ENCODE data around the gene NOP14.
A peak's percentile ranks its signal among the peaks of the same experiment; 100 is the strongest.
"Not testable (repeated sequence)": the region's sequence is repeated elsewhere in the genome, so short reads cannot be mapped to it uniquely, and the experiment has no call there.

Gene NOP14

DNA sequence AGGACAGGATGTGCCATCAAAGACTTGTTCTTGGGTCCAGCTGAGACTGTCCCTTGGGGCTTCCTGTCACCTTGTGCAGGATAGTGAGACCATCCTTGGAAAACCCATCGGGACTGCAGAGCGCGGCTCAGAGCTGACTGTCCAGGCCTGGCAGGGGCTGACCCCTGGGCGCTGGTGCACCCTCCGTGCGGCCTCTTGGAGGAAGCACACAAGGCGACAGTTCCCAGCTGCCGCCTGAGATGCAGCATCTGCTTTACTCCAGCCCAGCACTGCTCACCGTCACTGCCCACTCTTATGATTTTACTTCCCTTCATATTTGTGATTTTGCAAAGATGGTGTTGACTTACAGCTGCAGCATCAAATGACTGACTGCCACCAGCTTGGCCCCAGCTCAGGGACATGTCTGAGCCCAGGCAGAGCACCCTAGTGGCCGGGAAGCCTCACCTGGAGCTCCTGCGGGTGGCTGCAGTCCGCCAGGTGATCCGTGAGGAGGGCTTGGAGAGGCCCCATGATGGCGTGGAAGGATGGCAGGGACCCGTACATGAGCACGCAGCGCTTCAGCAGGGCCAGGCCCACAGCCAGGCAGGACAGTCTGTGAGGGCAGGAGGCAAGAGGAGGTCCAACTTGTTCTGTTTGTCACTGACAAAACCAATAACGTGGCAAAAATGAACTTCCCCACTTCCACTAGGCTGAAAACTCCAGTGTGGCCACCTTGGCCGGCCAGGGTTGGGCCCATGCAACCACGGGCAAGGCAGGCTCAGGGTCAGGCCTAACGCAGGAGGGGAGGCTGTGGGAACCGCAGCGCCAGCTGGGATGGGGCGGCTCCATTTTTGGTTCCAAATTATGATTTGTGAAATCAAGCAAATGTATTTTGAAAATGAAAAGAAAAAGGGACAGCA, 21.8 kb downstream of the NOP14 start:
- no peak for DNase-seq

DNA sequence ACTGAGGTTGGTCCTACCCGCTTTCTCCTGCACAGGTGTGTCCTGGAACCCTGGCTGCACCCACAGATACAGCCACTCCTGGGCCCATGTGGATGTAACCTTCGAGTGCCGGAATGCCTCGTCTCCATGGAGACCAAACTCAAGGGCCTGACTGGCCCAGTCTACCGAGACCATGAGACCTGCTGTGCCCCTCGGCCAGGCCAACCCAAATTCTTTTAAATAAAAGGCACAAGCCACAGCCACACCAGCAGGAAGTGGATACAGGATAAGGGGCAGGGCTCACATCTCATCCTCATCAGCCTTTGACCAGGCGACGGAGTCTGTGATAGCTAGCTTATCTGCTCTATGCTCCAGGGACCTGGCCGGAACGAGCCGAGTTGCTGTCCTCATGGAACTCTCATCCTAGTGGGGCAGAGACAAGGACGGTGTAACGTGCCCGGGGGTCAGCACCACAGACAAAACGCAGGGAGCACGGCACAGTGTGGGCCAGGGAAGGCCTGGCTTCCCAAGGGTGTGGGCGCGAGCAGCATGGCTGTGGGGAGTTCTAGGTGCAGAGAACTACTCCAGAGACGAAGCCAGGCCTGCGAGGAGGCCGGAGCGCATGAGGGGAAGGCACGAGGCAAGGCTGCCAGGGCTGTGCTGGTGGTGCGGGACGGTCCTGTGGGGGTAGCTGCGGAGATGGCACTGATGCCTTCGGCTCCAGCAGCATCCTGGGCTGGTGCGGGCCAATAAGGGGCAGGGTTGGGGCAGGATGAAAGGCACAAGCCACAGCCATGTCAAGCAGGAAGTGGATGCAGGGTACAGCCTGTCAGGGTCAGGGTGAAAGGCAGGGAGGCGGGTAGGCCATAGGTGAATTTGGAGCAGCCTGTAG, 22.7 kb downstream of the NOP14 start:
- DNase-seq: no peak

- no peak for DNase-seq
Measured at GRCh38 chr4:2939383-2940243, 23.6 kb downstream of the NOP14 start.

GRCh38 chr4:2938906-2939305, 24.3 kb downstream of the NOP14 start:
- DNase-seq: no peak

GRCh38 chr4:2938411-2938810, 24.8 kb downstream of the NOP14 start:
- DNase-seq: not testable (repeated sequence)

DNA sequence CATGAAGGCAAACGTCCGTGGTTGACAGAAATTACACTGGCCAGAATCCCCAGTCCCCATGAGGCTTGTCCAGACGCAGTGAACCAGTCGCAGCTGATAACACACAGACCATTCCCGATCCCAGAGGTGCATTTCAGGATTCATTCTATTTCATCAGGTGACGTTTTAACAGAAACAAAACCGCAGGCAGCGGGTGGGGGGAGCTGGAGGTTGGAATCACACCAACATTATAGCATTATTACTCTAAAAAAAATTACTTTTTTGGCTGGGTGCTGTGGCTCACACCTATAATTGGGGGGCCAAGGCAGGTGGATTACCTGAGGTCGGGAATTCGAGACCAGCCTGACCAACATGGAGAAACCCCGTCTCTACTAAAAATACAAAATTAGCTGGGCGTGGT, 25.2 kb downstream of the NOP14 start:
- DNase-seq: no peak

GRCh38 chr4:2937146-2937857, 25.9 kb downstream of the NOP14 start:
- DNase-seq: no peak

GRCh38 chr4:2936773-2937145, 26.4 kb downstream of the NOP14 start:
- DNase-seq: no peak

- no peak for DNase-seq
Measured at GRCh38 chr4:2935762-2936743, 27.2 kb downstream of the NOP14 start.

DNA sequence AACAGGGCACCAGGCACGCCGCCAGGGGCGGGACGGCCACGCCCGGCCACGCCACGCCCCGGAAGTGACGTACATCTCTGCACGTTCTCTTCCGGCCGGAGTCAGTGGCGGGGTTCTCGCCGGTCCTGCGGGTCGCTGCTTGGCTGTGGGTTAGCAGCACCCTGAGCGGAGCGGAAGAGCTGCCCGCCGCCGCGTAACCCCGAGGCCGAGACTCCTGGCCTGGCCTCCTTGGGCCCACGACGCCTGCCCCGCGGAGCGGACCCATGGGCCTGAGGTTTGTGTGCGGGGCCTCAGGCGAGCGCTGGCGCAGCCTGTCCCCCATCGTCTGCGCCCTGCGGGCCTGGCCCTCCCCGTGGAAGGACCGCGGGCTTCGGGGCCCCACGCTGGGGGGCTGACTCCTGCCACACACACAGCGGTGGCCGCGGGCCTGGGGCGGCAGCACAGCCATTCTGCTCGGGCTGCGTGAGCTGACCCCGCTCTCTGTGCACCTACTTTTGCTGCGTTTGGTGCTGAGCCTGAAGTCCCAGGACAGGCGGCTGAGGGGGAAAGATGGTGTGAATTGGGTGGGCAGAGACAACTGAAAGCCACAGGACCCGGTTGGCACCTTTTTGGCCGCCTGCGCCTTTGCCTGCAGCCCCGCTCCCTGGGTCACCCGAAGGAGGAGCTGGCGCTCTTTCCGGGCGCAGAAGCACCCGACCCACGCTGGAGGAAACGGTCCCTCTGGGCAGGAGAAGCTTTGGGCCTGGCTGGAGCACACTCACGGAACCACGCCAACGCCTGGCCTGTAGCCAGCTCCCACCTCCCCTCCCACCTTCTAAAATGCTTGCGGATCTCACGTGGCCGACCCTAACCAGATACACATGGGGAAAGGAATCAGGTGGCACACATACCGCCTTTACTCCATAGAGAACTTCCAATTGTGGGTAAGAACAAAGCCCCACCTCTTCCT, 28.1 kb downstream of the NOP14 start:
- peak; percentile 62 for DNase-seq

DNA sequence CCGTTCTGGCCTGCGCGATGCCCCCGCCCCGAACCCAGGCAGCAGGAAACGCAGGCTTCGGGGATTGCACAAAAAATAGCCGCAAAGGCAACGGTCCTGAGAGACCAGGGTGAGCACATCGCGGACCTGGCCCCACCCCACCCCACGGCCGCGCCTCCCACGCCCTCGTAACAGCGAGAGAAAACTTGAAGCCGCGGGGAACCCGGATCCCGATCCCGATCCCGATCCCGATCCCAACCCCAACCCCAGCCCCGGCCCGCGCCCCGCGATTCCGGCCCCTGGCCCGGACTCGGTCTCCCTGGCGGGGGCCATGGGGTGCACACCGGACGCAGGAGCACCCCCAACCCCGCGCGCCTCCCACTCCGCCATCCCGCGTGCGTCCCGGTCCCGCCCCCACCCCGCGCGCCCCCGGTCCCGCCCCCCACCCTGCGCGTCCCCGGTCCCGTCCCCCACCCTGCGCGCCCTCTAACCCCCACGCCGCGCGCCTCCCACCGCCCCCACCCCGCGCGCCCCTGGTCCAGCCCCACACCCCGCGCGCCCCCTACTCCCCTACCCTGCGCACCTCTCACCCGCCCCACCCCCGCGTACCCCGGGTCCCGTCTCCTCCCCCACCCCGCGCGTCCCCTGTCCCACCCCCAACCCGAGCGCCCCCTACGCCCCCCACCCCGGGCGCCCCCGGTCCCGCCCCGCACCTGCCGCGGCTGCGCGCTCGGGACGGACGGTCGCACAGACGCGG, 29.0 kb downstream of the NOP14 start:
- DNase-seq: no peak

DNA sequence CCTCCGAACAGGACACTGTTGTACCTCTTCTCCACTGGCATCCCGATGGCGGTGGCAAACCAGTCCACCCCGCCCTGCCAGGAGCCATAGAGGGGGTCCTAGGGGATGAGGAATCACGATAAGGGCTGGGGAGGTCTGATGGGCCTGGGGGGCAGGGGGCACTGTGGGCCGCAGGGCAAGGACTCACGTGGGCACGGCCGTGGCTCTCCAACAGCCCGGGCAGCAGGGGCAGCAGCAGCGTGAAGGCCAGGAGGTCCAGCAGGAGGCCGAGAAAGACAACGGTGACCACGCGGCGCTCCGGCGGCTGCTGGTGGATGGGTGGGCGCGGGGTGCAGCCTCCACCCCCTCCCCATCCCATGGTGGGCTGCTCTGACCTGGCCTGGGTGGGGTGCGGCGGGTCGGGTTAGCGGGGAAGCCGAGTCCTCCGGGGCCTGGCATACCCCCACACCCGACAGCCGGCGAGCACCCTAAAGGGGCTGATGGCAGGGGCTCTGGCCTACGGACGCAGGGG, 29.6 kb downstream of the NOP14 start:
- DNase-seq: no peak

GRCh38 chr4:2932951-2933565, 30.1 kb downstream of the NOP14 start:
- DNase-seq: no peak

- no peak for DNase-seq
Measured at GRCh38 chr4:2932321-2932950, 30.8 kb downstream of the NOP14 start.

DNA sequence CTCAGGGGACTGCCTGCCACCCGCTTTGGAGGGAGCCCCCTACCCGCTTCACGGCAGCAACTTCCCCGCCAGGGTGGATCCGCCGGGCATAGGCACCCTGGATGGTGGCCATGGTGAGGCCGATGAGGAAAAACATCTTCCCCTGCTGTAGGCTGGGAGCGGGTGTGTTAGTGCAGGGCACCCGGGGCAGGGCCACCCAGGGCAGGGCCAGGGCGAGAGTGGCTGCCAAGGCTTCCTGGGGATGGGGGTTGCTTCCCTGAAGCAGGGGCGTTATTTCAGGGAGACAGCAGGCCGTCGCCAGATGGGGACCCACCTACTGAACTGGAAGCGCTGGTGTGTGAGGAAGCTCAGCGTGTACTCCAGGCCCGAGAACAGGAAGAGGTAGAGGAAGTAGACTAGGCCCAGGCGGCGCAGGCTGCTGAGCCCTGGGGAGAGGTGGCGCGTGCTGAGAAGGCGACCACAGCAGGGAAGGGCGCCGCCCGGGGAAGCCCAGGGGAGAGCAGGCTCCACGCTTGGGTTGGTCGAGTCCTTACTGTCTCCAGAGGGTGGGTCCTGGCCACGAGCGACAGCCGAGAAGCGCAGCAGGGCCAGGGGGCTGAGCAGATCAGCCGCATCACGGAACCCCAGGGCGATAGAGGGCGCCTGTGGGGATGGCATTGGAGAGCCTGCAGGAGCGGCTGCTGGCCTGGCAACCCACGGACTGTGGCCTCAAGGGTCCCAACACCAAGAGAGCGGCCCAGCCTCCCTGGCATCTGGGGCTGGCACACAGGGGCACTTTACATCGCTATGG, 31.5 kb downstream of the NOP14 start:
- DNase-seq: no peak

GRCh38 chr4:2930758-2931511, 32.3 kb downstream of the NOP14 start:
- no peak for DNase-seq

Data from NCI-H1694 (cell line).